IPS-NIHi7 (cell line): ENCODE data around the gene LY86.

Experiments
- DNase-seq: peaks from one replicate; pipeline ENCODE4 v3.0.0; 2012; ENCODE audit warnings: mixed read lengths; ENCODE audit errors: extremely low spot score

LY86 gene

DNA sequence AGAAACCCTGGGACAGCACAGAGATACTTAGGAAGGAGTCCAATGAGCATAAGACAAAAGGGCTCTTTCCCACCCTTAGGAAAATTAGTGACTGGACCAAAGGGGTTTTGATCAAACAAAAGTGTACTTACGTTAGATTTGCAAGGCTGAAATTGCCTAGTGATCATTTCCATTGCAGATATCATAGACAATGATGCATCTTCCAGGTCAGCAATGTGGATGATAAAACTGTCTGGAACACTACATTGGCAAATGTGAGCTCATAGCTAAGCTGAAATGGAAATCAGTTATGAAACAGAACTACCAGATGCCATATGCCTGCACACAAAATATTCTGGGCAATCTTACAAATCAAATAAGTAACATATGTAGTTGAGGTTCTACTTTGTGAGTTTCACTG is 34.0 kb downstream of the LY86 start:
- DNase-seq: no peak

DNA sequence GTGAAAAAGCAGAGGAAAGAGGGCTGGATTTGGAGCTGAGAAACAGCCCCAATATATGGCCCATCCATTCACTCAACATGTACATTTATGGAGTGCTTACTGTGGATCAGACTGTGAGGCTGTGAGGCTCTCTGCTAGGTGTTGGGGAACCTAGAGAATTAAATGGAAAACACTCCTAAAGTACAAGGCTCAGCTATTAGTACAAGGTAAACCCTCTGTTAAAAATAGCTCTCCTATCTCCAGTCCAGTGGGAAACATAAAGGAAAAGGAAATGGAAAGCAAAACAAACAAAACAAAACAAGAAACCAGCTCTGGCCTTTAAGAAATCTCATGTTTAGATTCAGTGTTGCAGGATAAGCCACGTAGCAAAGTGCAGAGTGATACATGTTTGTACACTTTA is 35.0 kb downstream of the LY86 start:
- no peak for DNase-seq

DNA sequence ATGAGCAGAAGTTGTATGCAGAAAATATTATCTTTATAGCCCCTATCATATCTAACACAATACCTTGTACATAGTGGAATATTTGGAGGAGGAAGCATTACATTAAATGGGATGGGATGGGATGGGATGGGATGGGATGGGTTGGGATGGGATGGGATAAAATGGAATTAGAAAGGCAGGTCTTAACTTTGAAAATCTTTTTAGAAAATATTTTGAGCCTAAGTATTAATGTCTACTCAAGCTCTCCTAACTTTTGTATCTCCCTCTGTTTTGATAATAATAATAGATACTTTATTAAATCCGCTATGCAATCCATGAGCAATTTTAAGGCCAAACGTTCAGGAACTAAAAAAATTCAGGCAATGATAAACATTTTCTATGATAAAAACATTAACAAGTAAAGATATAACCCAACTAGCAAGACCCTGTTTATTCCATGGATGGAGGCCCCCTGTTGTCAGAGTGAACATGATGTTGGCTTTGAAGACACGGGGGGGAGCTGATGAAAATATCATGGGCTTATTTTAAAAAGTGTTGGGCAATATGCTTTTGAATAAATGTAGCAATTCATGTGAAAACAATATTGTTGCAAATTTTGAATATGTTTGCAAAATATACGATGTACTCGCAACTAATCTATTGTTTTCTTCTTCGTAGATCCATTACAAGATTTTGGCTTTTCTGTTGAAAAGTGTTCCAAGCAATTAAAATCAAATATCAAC is 35.9 kb downstream of the LY86 start:
- DNase-seq: no peak

DNA sequence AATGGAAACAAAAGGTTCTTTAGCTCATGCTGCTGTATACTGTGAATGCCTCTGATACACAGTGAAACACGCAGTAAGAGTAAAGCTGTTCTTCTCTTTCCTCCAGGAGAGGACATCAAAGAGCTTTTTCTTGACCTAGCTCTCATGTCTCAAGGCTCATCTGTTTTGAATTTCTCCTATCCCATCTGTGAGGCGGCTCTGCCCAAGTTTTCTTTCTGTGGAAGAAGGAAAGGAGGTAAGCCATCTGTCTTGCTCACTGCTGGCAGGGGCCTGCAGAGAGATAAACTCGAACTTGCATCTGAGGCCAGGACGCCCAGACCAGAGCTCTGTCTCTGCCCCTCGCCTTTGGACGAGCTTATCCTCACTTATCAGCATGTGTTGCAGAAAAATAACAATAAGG is 37.7 kb downstream of the LY86 start:
- DNase-seq: no peak

DNA sequence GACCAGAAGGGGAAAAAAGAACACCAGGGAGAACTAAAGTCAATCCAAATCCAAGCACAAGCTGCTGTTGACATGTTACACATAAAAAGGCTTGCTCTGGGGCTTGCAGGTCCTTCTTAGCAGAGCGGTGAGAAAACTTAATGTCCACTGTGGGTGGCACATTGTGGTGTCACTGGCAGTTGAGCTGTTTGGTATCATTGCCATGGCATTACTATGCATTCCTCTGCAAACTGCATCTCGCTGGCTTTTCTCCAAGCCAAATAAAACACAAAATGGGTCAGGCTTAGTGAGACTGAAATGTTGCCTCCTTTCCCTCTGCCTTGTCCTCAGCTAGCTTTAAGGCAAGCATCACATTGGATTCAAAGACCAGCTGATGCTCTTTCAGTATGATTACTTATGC is 40.9 kb downstream of the LY86 start:
- no peak for DNase-seq

DNA sequence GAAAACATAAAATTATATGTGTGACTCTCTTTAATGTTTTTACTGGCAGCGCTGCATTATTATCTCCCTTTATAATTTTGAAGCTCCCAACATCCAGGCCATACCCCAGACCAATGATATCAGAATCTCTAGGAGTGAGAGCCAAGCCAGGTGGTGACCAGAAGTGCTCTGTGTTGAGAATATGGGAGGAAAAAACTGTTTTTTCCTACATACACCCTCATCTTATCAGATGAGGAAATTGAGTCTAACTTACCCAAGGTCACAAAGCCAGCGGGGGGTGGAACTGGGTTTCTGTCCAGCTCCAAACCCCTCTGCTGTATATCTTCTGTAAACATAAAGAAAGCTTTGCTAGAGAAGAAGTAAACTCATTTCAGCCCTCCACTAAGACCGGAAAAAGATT is 42.5 kb downstream of the LY86 start:
- DNase-seq: no peak

GRCh38 chr6:6631534-6632276 is 43.2 kb downstream of the LY86 start:
- no peak for DNase-seq

GRCh38 chr6:6633898-6634734 is 45.6 kb downstream of the LY86 start:
- DNase-seq: no peak

DNA sequence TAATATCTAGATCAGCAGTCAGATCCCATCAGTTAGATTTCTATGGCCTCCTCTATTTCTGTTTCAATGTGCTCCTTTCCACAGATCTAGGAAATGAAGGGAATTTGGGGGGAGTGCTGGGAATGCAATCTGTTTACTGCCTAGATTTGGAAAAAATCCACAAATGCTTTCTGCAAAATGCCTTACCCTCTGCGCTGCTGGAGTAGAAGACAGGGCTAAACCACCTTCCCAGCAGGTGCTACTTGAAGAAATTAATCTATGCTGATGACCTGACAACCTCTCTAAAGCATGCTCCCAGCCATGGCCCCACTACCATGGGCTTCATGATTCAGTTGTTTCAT is 46.2 kb downstream of the LY86 start:
- DNase-seq: no peak

DNA sequence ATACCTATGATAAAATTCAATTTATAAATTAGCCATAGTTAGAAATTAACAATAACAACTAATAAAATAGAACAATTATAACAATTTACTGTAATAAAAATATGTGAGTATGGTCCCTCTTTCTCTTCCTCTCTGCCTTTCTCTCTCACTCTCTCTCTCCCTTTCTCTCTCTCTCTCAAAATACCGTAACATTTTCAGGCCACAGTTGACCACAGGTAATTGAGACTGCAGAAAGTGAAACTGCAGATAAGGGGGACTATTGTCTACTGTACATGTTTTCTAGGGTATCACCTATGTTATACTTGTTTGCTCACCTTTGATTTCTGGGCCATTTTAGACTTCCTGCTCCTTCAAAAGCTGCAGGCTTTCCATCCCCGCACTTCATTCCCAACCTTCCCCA is 46.8 kb downstream of the LY86 start:
- no peak for DNase-seq

DNA sequence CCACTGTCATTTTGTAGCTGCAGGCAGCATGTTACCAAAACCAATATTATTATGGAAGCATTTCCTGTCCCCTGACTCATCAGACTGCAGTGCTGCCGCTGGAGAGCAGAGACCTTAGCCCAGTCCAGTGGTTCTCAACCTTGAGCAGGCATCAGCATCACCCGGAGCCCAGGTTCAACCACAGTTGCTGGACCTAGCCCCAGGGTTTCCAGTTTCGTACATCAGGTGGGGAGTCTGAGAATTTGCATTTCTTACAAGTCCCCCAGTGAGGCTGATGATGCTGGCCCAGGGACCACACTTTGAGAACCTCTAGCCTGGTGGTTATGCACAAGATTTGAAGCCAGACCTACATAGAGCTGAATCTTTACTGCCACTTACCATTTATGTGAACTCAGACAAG is 47.3 kb downstream of the LY86 start:
- no peak for DNase-seq

DNA sequence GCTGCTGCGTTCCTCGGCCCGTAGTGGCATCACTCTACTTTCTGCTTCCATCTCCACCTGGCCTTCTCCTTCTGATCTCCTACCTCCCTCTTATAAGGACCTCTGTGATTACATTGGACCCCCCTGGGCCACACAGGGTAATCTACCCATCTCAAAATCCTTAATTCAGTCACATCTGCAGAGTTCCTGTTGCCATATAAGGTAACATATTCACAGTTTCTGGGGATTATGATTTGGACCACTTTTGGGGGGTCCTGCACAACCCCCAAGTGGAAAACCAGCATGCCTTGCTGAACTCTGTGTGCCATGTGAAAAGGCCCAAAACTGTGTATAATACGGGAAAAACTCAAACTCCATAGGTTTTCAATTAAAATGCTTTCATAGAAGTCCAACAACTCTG is 51.1 kb downstream of the LY86 start:
- DNase-seq: no peak

- DNase-seq: no peak
These were observed 52.4 kb downstream of the LY86 start for GRCh38 chr6:6640926-6641325.

GRCh38 chr6:6643398-6643797 is 54.9 kb downstream of the LY86 start:
- DNase-seq: no peak

GRCh38 chr6:6645261-6645917 is 56.9 kb downstream of the LY86 start:
- DNase-seq: no peak

DNA sequence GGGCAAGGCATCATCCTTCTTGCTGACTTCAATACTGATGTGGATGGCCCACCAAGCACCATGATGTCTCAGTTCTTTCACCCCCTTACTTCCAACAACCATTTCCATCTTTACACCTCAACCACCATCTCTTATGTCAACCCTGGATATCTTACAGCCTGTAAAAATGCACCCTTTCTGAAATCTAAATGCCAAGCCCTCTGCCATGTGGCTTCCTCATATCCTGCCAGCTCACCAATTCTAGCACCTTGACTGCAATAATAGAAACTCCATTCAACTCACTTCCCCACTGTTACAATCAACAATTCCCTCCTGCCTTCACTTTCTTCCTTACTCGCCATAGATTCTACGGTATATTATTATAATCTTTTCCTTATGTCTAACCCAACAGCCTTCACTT is 57.9 kb downstream of the LY86 start:
- DNase-seq: no peak

DNA sequence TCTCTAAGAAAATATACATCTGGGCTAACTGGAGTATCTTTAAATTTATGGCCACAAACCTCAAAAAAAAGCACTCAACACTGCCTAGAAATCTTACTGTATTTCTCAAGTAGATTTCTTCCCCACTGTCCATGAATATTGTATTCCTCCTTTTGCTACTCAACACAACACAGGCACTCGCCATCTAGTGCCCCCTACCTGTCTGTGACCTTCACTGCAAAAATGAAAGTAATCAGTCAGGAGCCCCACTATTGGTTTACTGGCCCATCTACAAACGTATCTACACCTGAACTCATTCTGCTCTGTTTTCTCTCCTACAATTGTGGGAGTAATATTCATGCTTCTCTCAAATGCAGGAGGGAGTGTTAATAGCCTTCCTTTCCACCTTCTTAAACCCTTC is 58.3 kb downstream of the LY86 start:
- no peak for DNase-seq

DNA sequence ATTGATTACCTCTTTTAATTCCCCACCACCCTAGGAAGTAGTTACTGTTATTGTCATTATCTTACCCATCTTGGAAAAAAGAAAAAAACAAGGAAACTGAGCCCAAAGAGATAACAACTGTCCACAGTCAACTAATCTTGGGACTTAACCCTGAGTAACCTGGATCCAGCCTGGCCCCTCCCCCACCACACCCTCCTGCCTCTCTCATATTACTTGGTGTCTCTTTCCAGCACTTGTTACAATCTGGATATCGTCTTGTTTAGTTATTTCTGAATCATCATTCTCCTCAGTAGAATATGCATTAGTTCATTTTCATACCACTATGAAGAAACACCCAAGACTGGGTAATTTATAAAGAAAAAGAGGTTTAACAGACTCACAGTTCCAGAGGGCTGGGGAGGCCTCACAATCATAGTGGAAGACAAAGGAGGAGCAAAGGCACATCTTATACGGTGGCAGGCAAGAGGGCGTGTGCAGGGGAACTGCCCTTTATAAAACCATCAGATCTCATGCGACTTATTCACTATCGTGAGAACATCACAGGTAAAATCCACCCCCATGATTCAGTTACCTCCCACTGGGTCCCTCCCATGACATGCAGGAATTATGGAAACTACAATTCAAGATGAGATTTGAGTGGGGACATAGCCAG is 60.3 kb downstream of the LY86 start:
- DNase-seq: no peak

- no peak for DNase-seq
These were observed 61.4 kb downstream of the LY86 start for GRCh38 chr6:6649824-6650349.

DNA sequence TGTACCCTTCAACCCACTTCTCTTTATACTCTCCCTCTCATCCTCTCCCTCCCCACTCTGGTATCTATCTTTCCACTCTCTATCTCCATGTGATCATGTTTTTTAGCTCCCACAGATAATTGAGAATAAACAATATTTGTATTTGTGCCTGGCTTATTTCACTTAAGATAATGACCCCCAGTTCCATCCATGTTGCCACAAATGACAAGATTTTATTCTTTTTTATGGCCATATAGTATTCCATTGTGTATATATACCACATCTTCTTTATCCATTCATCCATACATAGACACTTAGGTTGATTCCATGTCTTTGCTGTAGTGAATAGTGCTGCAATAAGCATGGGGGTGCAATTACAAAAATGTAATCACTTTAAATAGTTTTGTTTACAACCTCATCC is 62.3 kb downstream of the LY86 start:
- DNase-seq: no peak

GRCh38 chr6:6651335-6651734 is 62.8 kb downstream of the LY86 start:
- no peak for DNase-seq

DNA sequence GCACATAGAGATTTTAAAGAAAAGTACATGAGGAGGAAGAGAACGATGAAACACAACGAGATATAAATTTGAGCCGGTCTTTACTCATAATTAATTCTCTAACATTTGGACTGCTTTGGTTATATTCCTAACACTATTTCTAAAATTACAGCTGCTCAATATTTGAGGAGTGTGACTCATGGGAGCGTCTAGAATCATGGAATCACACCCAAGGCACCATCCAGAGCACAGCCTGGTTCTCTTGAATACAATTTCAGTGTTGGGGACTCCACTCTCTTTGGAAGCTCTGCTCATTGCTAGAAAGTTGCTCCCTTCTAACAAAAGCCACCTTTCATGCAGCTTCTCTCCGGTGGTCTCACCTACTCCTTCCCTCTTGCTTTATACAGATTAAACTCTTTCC is 64.4 kb downstream of the LY86 start:
- no peak for DNase-seq
